Right kidney (tissue), 1 donor: Measurements from ENCODE around the gene MAP1B.

ENCODE experiments used
- DNase-seq: peaks from one replicate; pipeline ENCODE4 v3.0.0-alpha.2; 2016

MAP1B gene

GRCh38 chr5:72225741-72226140 is 118.5 kb downstream of the MAP1B start:
- DNase-seq, result no peak

- DNase-seq, result no peak
These were observed 119.7 kb downstream of the MAP1B start for GRCh38 chr5:72226950-72227349.

- no peak for DNase-seq
These were observed 121.7 kb downstream of the MAP1B start for GRCh38 chr5:72228960-72229359.

GRCh38 chr5:72231991-72232703 is 124.9 kb downstream of the MAP1B start:
- no peak for DNase-seq

- DNase-seq, result no peak
These were observed 125.6 kb downstream of the MAP1B start for GRCh38 chr5:72232838-72233237.

- no peak for DNase-seq
These were observed 126.6 kb downstream of the MAP1B start for GRCh38 chr5:72233835-72234234.

GRCh38 chr5:72234265-72234700 is 127.0 kb downstream of the MAP1B start:
- no peak for DNase-seq

GRCh38 chr5:72234868-72235267 is 127.6 kb downstream of the MAP1B start:
- DNase-seq, result no peak

GRCh38 chr5:72235725-72236124 is 128.4 kb downstream of the MAP1B start:
- DNase-seq, result no peak

GRCh38 chr5:72237415-72237814 is 130.1 kb downstream of the MAP1B start:
- no peak for DNase-seq

- DNase-seq, result no peak
These were observed 130.6 kb downstream of the MAP1B start for GRCh38 chr5:72237879-72238278.

- no peak for DNase-seq
These were observed 131.6 kb downstream of the MAP1B start for GRCh38 chr5:72238712-72239445.

- no peak for DNase-seq
These were observed 134.2 kb downstream of the MAP1B start for GRCh38 chr5:72241346-72242003.

- DNase-seq, result peak; percentile 35
These were observed 135.7 kb downstream of the MAP1B start for GRCh38 chr5:72242796-72243475.

- no peak for DNase-seq
These were observed 136.4 kb downstream of the MAP1B start for GRCh38 chr5:72243706-72244105.

GRCh38 chr5:72244862-72245371 is 137.6 kb downstream of the MAP1B start:
- no peak for DNase-seq

- DNase-seq, result no peak
These were observed 138.3 kb downstream of the MAP1B start for GRCh38 chr5:72245546-72245945.

- no peak for DNase-seq
These were observed 138.8 kb downstream of the MAP1B start for GRCh38 chr5:72245951-72246532.

GRCh38 chr5:72246954-72247442 is 139.7 kb downstream of the MAP1B start:
- DNase-seq, result no peak

- no peak for DNase-seq
These were observed 141.2 kb downstream of the MAP1B start for GRCh38 chr5:72248410-72248981.

GRCh38 chr5:72251386-72251785 is 144.1 kb downstream of the MAP1B start:
- DNase-seq, result no peak

- DNase-seq, result no peak
These were observed 144.7 kb downstream of the MAP1B start for GRCh38 chr5:72252008-72252407.
